Measurements from ENCODE around the gene ADGRB3.

Gene ADGRB3

DNA sequence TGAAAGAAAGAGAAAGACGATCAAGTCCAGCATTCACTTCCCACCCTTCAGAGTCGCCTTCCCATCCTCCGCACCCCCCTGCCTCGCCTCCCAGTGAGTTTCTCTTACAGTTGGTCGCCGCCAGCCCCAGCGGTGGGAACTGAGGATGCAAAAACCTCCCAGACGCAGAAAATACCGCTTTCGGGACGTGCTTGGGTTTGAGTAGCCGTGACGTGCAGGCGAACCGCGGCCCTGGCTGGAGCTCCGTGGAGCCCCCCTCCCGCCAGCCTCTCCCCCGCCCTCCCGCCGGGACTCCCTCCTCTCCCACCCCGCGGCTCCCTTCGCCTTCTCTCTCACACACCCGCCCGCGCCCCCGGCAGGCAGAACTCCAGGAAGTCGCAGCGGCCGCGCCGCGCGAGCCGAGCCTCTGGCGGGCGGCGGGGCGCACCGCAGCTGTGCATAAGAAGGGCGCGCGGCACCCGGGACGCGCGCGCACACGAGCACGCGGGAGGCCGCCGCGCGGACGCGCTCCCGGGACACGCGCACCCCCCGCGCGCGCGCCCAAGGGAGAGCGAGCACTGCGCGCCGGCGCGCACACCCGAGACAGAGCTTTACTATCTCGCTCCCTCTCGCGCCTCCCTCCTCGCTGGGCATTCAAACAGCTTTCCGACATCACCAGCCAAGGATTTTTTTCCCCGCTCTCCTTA lies at the start of gene ADGRB3:
TSS of gene ADGRB3 (plus strand) at position 557 of the 686 bp plus-strand sequence. CDS start 3,394 bp downstream, outside the sequence.
- TF ChIP-seq, protein P1, sequence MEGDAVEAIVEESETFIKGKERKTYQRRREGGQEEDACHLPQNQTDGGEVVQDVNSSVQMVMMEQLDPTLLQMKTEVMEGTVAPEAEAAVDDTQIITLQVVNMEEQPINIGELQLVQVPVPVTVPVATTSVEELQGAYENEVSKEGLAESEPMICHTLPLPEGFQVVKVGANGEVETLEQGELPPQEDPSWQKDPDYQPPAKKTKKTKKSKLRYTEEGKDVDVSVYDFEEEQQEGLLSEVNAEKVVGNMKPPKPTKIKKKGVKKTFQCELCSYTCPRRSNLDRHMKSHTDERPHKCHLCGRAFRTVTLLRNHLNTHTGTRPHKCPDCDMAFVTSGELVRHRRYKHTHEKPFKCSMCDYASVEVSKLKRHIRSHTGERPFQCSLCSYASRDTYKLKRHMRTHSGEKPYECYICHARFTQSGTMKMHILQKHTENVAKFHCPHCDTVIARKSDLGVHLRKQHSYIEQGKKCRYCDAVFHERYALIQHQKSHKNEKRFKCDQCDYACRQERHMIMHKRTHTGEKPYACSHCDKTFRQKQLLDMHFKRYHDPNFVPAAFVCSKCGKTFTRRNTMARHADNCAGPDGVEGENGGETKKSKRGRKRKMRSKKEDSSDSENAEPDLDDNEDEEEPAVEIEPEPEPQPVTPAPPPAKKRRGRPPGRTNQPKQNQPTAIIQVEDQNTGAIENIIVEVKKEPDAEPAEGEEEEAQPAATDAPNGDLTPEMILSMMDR (IDR thresholded peaks at IDR 0.05; ENCODE audit: borderline replicate concordance, control extremely low read depth, extremely low read depth, insufficient read depth, missing control alignments), result no peak
- in situ Hi-C loops (cut with MboI; ENCODE audit: low sequenced_read_pairs, unreplicated experiment), result no loop called here
- peak; percentile 75 for DNase-seq (ENCODE audit: low spot score)

DNA sequence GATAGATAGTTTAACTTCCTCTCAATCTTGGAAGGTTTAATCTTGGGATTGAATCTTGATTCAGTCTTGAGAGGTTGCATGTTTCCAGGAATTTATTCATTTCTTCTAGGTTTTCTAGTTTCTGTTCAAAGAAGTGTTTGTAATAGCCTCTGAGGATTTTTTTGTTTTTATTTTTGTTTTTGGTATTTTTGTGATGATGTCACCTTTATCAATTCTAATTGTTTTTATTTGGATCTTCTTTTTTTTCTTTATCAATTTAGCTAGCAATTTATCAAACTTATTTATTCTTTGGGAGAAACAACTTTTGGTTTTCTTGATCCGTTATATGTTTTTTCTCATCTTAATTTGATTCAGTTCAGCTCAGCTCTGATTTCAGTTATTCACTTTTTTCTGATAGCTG lies 41.5 kb upstream of the ADGRB3 start:
- TF ChIP-seq, protein P1 (IDR thresholded peaks at IDR 0.05; ENCODE audit: borderline replicate concordance, control extremely low read depth, extremely low read depth, insufficient read depth, missing control alignments), result no peak
- DNase-seq (ENCODE audit: low spot score), result no peak
- in situ Hi-C loops (cut with MboI; ENCODE audit: low sequenced_read_pairs, unreplicated experiment), result no loop called here

DNA sequence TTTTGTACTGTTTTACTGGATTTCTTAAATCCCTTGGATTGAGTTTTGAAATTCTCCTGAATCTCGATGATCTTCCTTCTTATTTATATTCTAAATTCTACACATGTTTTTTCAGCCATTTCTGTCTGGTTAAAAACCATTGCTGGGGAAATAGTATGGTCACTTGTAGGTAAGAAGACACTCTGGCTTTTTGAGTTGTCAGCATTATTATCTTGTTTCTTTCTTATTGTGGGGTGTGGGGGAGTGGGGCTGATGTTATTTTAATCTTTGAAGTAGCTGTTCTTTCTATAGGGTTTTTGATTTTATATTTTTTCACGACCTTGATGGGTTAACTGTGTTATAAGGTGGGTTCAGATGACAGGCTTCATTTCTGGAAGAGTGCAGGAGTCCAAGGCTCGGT lies 37.4 kb upstream of the ADGRB3 start:
- in situ Hi-C loops (cut with MboI; ENCODE audit: low sequenced_read_pairs, unreplicated experiment), result no loop called here
- no peak for DNase-seq (ENCODE audit: low spot score)
- TF ChIP-seq, protein P1 (IDR thresholded peaks at IDR 0.05; ENCODE audit: borderline replicate concordance, control extremely low read depth, extremely low read depth, insufficient read depth, missing control alignments), result no peak

DNA sequence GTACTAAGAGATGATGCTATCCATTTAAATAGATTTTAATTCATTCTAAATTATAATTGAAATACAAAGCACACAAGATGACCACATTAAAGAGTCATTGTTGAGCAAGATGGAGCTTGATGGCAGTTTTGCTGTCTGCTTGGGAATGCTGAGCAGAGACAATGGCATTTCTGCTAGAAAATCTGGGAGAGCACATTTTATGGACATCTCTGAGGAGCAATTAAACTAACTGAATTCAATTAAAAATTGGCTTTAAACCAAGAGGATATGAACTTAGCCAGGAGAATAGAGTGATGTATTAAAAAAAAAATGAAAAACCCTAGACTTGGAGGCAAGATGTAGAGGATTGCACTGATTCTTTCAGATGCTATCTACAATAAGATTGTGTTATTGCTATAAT lies 19.1 kb upstream of the ADGRB3 start:
- TF ChIP-seq, protein P1 (IDR thresholded peaks at IDR 0.05; ENCODE audit: borderline replicate concordance, control extremely low read depth, extremely low read depth, insufficient read depth, missing control alignments), result no peak
- DNase-seq (ENCODE audit: low spot score), result no peak
- in situ Hi-C loops (cut with MboI; ENCODE audit: low sequenced_read_pairs, unreplicated experiment), result no loop called here

DNA sequence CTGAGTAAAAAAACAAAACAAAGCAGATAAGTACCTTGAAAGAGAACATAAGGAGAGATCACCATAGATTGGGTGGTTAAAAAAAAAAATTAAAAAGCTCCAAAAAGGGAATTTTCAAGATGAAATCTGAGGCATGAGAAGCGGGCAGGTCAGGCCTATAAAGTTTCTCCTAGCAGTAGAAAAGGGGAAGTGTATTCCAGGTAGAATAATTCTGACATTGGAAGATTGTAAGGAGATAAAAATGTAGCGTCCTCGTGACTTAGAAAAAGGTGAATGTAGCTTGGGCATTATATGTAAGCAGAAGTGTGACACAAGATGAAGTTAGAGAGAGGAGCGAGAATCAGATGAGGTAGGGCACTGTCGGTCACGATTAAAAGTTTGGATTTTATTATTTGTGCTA lies 9.1 kb upstream of the ADGRB3 start:
- TF ChIP-seq, protein P1 (IDR thresholded peaks at IDR 0.05; ENCODE audit: borderline replicate concordance, control extremely low read depth, extremely low read depth, insufficient read depth, missing control alignments), result no peak
- no peak for DNase-seq (ENCODE audit: low spot score)
- in situ Hi-C loops (cut with MboI; ENCODE audit: low sequenced_read_pairs, unreplicated experiment), result no loop called here

DNA sequence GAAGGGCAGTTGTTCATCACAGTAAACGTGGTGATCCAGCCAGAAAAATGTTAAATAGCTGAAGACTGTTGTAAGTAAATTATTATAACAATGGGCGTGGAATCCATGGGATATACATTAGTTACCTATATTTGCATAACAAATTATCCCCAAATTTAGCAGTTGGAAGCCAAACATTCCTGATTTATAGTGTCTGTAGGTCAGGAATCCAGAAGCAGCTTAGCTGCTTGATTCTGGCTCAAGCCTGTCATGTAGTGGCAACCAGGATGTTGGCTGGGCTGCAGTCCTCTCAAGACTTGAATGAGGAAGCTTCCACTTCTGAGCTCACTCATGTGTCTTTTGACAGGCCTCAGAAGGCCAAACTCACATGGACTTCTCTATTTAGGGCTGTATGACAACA lies 6.9 kb upstream of the ADGRB3 start:
- no peak for DNase-seq (ENCODE audit: low spot score)
- TF ChIP-seq, protein P1 (IDR thresholded peaks at IDR 0.05; ENCODE audit: borderline replicate concordance, control extremely low read depth, extremely low read depth, insufficient read depth, missing control alignments), result no peak
- in situ Hi-C loops (cut with MboI; ENCODE audit: low sequenced_read_pairs, unreplicated experiment), result no loop called here

All from GM13976 (cell line).